H1 (cell line): Measurements from ENCODE around the gene IL1RAP. TPM values are rescaled to one million over a fixed set of nuclear protein-coding genes. Genes with fewer than 3 reads are reported as not detected.

Experiments used
- CTCF ChIA-PET: fragments of 300-600 bp; sonication (Branson Sonifier 250); formaldehyde crosslinking; loops from one replicate; lab custom pipeline; 2021; ENCODE audit not compliant: partially characterized antibody; lab: Charles Lee
- POLR2A ChIA-PET: fragments of 300-600 bp; sonication (Branson Sonifier 250); formaldehyde crosslinking; loops from one replicate; lab custom pipeline; 2021; ENCODE audit warnings: inconsistent platforms; ENCODE audit not compliant: partially characterized antibody; lab: Charles Lee
- DNase-seq, 2 experiments: peaks; one replicate each; pipeline versions ENCODE4 v3.0.0 to v3.0.0-alpha.2; 2010 to 2022; ENCODE audit warnings: low spot score in 2 of 2, low read depth in 1 of 2, mixed read lengths in 1 of 2
- FAIRE-seq: peaks from 2 replicates; lab custom pipeline; 2011; peaks lifted over from hg19 to GRCh38; lab: Jason Lieb, UNC
- H2AFZ ChIP-seq: 2 replicates; pipeline ENCODE4 v1.8.1; 2012; ENCODE audit warnings: low read length, inconsistent platforms
- H2AK5ac ChIP-seq: 2 replicates; pipeline ENCODE4 v1.6.1; 2013; ENCODE audit warnings: low read depth, low read length
- H2BK120ac ChIP-seq: replicated peaks from 2 replicates; pipeline ENCODE3; 2013; ENCODE audit warnings: low read depth, low read length, inconsistent platforms
- H2BK12ac ChIP-seq: 2 replicates; pipeline ENCODE4 v1.6.1; 2013; ENCODE audit warnings: low read depth, low read length
- H2BK15ac ChIP-seq: 2 replicates; pipeline ENCODE4 v1.6.1; 2013; ENCODE audit warnings: low read length
- H2BK20ac ChIP-seq: 2 replicates; pipeline ENCODE4 v1.6.1; 2013; ENCODE audit warnings: low read length
- H2BK5ac ChIP-seq: 2 replicates; pipeline ENCODE4 v1.6.1; 2013; ENCODE audit warnings: low read depth, low read length
- H3K14ac ChIP-seq: 2 replicates; pipeline ENCODE4 v1.6.1; 2013; ENCODE audit warnings: inconsistent platforms; ENCODE audit not compliant: insufficient read length
- H3K18ac ChIP-seq: 2 replicates; pipeline ENCODE4 v1.6.1; 2013; ENCODE audit warnings: low read length; ENCODE audit errors: extremely low read depth
- H3K23ac ChIP-seq: 2 replicates; pipeline ENCODE4 v1.6.1; 2013; ENCODE audit warnings: inconsistent platforms; ENCODE audit not compliant: insufficient read length
- H3K23me2 ChIP-seq: 2 replicates; pipeline ENCODE4 v1.6.1; 2013; ENCODE audit warnings: low read depth, low read length
- H3K27ac ChIP-seq: 2 replicates; pipeline ENCODE4 v1.6.1; 2011; ENCODE audit warnings: low read depth, low read length, inconsistent platforms
- H3K27me3 ChIP-seq, 4 experiments: replicated peaks in 1 of 4; 1 replicate in 1 of 4; 2 replicates in 3 of 4; pipeline versions ENCODE4 v1.6.1 to v1.8.1; 2011 to 2013; ENCODE audit warnings: low read length in 3 of 4, mild to moderate bottlenecking in 3 of 4, inconsistent platforms in 2 of 4, mixed read lengths in 2 of 4, moderate library complexity in 1 of 4; ENCODE audit not compliant: control insufficient read depth in 3 of 4, insufficient read depth in 3 of 4; ENCODE audit errors: extremely low read depth in 1 of 4
- H3K36me3 ChIP-seq, 4 experiments: 2 replicates each; pipeline versions ENCODE4 v1.6.1 to v1.8.1; 2011 to 2013; ENCODE audit warnings: mild to moderate bottlenecking in 4 of 4, low read length in 3 of 4, moderate library complexity in 2 of 4, control low read depth in 1 of 4, inconsistent platforms in 1 of 4; ENCODE audit not compliant: insufficient read depth in 4 of 4, control insufficient read depth in 2 of 4
- H3K4ac ChIP-seq: replicated peaks from 2 replicates; pipeline ENCODE3; 2013; ENCODE audit warnings: low read length, low read depth, mixed read lengths, inconsistent platforms; ENCODE audit not compliant: insufficient read length
- H3K4me1 ChIP-seq, 4 experiments: replicated peaks in 1 of 4; 1 replicate in 1 of 4; 2 replicates in 3 of 4; pipeline versions ENCODE4 v1.6.1 to v1.8.1; 2011 to 2013; ENCODE audit warnings: low read length in 3 of 4, inconsistent platforms in 2 of 4, mixed read lengths in 1 of 4; ENCODE audit not compliant: insufficient read depth in 4 of 4, control insufficient read depth in 3 of 4
- H3K4me2 ChIP-seq, 2 experiments: 2 replicates each; pipeline versions ENCODE4 v1.6.1 to v1.8.1; 2011 to 2013; ENCODE audit warnings: low read depth in 2 of 2, low read length in 2 of 2, control low read depth in 1 of 2, inconsistent platforms in 1 of 2, mild to moderate bottlenecking in 1 of 2; ENCODE audit not compliant: insufficient read depth in 1 of 2
- H3K4me3 ChIP-seq, 4 experiments: fragments of 200-600, 300-600 bp in 1 of 4; sonication (generic), shearing (Covaris generic), sonication (Bioruptor Twin) in 1 of 4; 2 replicates each; pipeline versions ENCODE4 v1.5.1 to v1.8.1; 2011 to 2016; ENCODE audit warnings: low read length in 4 of 4, low read depth in 3 of 4, control low read depth in 2 of 4, inconsistent platforms in 2 of 4, mild to moderate bottlenecking in 2 of 4, mixed read lengths in 1 of 4, moderate library complexity in 1 of 4; ENCODE audit not compliant: insufficient read depth in 2 of 4; ENCODE audit errors: extremely low read depth in 1 of 4
- H3K56ac ChIP-seq: replicated peaks from 2 replicates; pipeline ENCODE3; 2013; ENCODE audit warnings: low read depth, mild to moderate bottlenecking, mixed read lengths, low read length, inconsistent platforms; ENCODE audit not compliant: insufficient read length
- H3K79me1 ChIP-seq: 2 replicates; pipeline ENCODE4 v1.6.1; 2013; ENCODE audit warnings: low read depth, low read length, control low read depth
- H3K79me2 ChIP-seq, 2 experiments: 2 replicates each; pipeline versions ENCODE4 v1.6.1 to v1.8.1; 2012 to 2013; ENCODE audit warnings: low read length in 2 of 2, mild to moderate bottlenecking in 2 of 2, inconsistent platforms in 1 of 2; ENCODE audit not compliant: insufficient read depth in 2 of 2, control insufficient read depth in 1 of 2
- H3K9ac ChIP-seq, 4 experiments: replicated peaks in 1 of 4; 1 replicate in 1 of 4; 2 replicates in 3 of 4; pipeline versions ENCODE4 v1.6.1 to v1.8.1; 2011 to 2013; ENCODE audit warnings: low read depth in 3 of 4, low read length in 3 of 4, control low read depth in 2 of 4, mild to moderate bottlenecking in 2 of 4, moderate library complexity in 2 of 4, inconsistent platforms in 1 of 4; ENCODE audit errors: extremely low read depth in 1 of 4
- H3K9me3 ChIP-seq, 2 experiments: 2 replicates each; pipeline versions ENCODE4 v1.6.1 to v1.8.1; 2012 to 2013; ENCODE audit warnings: mild to moderate bottlenecking in 2 of 2, moderate library complexity in 2 of 2, control low read depth in 1 of 2, inconsistent platforms in 1 of 2, low read depth in 1 of 2, low read length in 1 of 2, mixed read lengths in 1 of 2; ENCODE audit not compliant: insufficient read depth in 2 of 2
- H4K20me1 ChIP-seq, 2 experiments: replicated peaks in 1 of 2; 2 replicates each; pipeline versions ENCODE3 to v1.8.1; 2011 to 2013; ENCODE audit warnings: inconsistent platforms in 2 of 2, low read length in 2 of 2, mild to moderate bottlenecking in 1 of 2; ENCODE audit not compliant: insufficient read depth in 2 of 2, control insufficient read depth in 1 of 2
- H4K5ac ChIP-seq: 2 replicates; pipeline ENCODE4 v1.6.1; 2013; ENCODE audit warnings: low read length, low read depth, mixed read lengths, inconsistent platforms; ENCODE audit not compliant: insufficient read length
- H4K8ac ChIP-seq: 2 replicates; pipeline ENCODE4 v1.8.0; 2013; ENCODE audit warnings: mild to moderate bottlenecking, moderate library complexity, low read length, inconsistent platforms; ENCODE audit not compliant: insufficient read depth; ENCODE audit errors: extremely low read depth
- H4K91ac ChIP-seq: replicated peaks from 2 replicates; pipeline ENCODE3; 2013; ENCODE audit warnings: low read length, mixed read lengths, inconsistent platforms; ENCODE audit not compliant: insufficient read length
- E2F6 ChIP-seq: IDR thresholded peaks from 2 replicates; pipeline ENCODE4 v1.6.1; 2012; ENCODE audit warnings: inconsistent platforms
- EP300 ChIP-seq, 2 experiments: IDR thresholded peaks; 1 replicate in 1 of 2; 2 replicates in 1 of 2; pipeline ENCODE4 v1.6.1; 2011 to 2012; ENCODE audit warnings: low read depth in 2 of 2, low read length in 2 of 2, mild to moderate bottlenecking in 2 of 2, borderline replicate concordance in 1 of 2, inconsistent platforms in 1 of 2, moderate library complexity in 1 of 2
- GABPA ChIP-seq: IDR thresholded peaks from 2 replicates; pipeline ENCODE4 v1.6.1; 2011; ENCODE audit warnings: mild to moderate bottlenecking, low read length, moderate library complexity, borderline replicate concordance; ENCODE audit not compliant: insufficient read depth
- HDAC2 ChIP-seq, 2 experiments: fragments of 300-600 bp in 1 of 2; sonication (generic) in 1 of 2; IDR thresholded peaks; 2 replicates each; pipeline ENCODE4 v1.6.1; 2011 to 2012; ENCODE audit warnings: low read depth in 2 of 2, low read length in 2 of 2, mild to moderate bottlenecking in 2 of 2, moderate library complexity in 2 of 2, borderline replicate concordance in 1 of 2, inconsistent platforms in 1 of 2
- JUN ChIP-seq: IDR thresholded peaks from 2 replicates; pipeline ENCODE4 v1.6.1; 2011; ENCODE audit warnings: low read depth, mild to moderate bottlenecking, improper control_type of control experiment, low read length
- JUND ChIP-seq: IDR thresholded peaks from 2 replicates; pipeline ENCODE4 v1.6.1; 2011; ENCODE audit warnings: mild to moderate bottlenecking, improper control_type of control experiment, low read length
- RAD21 ChIP-seq, 2 experiments: IDR thresholded peaks in 1 of 2; conservative IDR thresholded peaks in 1 of 2; 2 replicates each; pipeline ENCODE4 v1.6.1; 2011; ENCODE audit warnings: low read depth in 2 of 2, low read length in 2 of 2, improper control_type of control experiment in 1 of 2, inconsistent platforms in 1 of 2, mild to moderate bottlenecking in 1 of 2, moderate library complexity in 1 of 2
- RNF2 ChIP-seq: fragments of 200-900, 300-1000 bp; sonication (generic); IDR thresholded peaks from 2 replicates; pipeline ENCODE4 v1.7.1; 2016; ENCODE audit warnings: borderline replicate concordance, low read depth, mild to moderate bottlenecking, antibody characterized with exemption, low read length; ENCODE audit not compliant: poor library complexity, severe bottlenecking; ENCODE audit errors: missing control alignments
- SIN3A ChIP-seq, 2 experiments: IDR thresholded peaks in 1 of 2; conservative IDR thresholded peaks in 1 of 2; 2 replicates each; pipeline ENCODE4 v1.6.1; 2011 to 2012; ENCODE audit warnings: low read length in 2 of 2, improper control_type of control experiment in 1 of 2, low read depth in 1 of 2, mild to moderate bottlenecking in 1 of 2
- WGBS, 2 experiments: shearing (Covaris generic) in 1 of 2; methylation state at CpG; one replicate each; pipeline versions ENCODE4 v1.1.6 to v1.1.7; 2013 to 2015; ENCODE audit warnings: low lambda C conversion rate in 2 of 2, mixed read lengths in 2 of 2, inconsistent platforms in 1 of 2, low coverage in 1 of 2, missing lambda C conversion rate in 1 of 2; ENCODE audit not compliant: insufficient replicate concordance in 2 of 2, insufficient coverage in 1 of 2, insufficient read length in 1 of 2; ENCODE audit errors: extremely low coverage in 1 of 2, missing lambda C conversion rate in 1 of 2; 5-methylcytosine and 5-hydroxymethylcytosine counted together
- polyA plus RNA-seq, 7 experiments: library from polyadenylated mRNA; depleted of rRNA in 3 of 7; stranded (reverse) in 5 of 7; unstranded in 2 of 7; fragments of >200 nt in 5 of 7; fragments of 200-250 nt in 2 of 7; gene quantifications; 1 replicate in 5 of 7; 2 replicates in 1 of 7; 4 replicates in 1 of 7; pipeline versions ENCODE4 v1.2.1 to v1.2.3, GENCODE V29; 2011 to 2013; ENCODE audit warnings: missing spikeins in 2 of 7, mixed read lengths in 2 of 7
- total RNA-seq: library from RNA; stranded (reverse); fragmentation: NEBNext Ultra II Directional; extraction: Animal tissue kit (Norgen Biotek cat#: 25700); gene quantifications from 2 replicates; pipeline ENCODE4 v1.2.1, GENCODE V29; 2021

The IL1RAP gene
- total and polyA plus RNA-seq, 2 of the 8 experiments (the other 6 are each of a cell fraction or from before 2014, with no cell fraction given) = 2.4 to 3.9 TPM

GRCh38 chr3:190512666-190513065 lies 1.2 kb upstream of the IL1RAP start:
- no peak overlapping the region for H2BK15ac ChIP-seq
- peaks cover 2 to 40% (median 20%) of the 10 kb centered on the region in 4 experiments for H3K27me3 ChIP-seq
- H3K4me2 ChIP-seq = no peak overlapping the region; a peak in 1 of 4 replicates
- no peaks in the 10 kb centered on the region for H3K79me2 ChIP-seq
- H4K91ac ChIP-seq = no peak overlapping the region
- H3K9me3 ChIP-seq = no peaks in the 10 kb centered on the region
- H3K79me1 ChIP-seq = no peaks in the 10 kb centered on the region
- H4K5ac ChIP-seq = no peak overlapping the region
- no peak overlapping the region for H3K9ac ChIP-seq
- no peak for TF ChIP-seq JUN
- no peak for TF ChIP-seq GABPA
- no peak for TF ChIP-seq RNF2
- TF ChIP-seq EP300 (IDR thresholded peaks at IDR 0.05; ENCODE audit: borderline replicate concordance in 1 of 2, low read depth in 2 of 2, low read length in 2 of 2) = no peak
- no peak for TF ChIP-seq HDAC2 (IDR thresholded peaks at IDR 0.05; ENCODE audit: borderline replicate concordance in 1 of 2, low read depth in 2 of 2, low read length in 2 of 2)
- no peak for TF ChIP-seq E2F6
- no peak for TF ChIP-seq JUND
- TF ChIP-seq RAD21 (IDR thresholded peaks at IDR 0.05 in 1 of 2, conservative IDR thresholded peaks at IDR 0.05 in 1 of 2; ENCODE audit: low read depth in 2 of 2, low read length in 2 of 2) = no peak
- TF ChIP-seq SIN3A (conservative IDR thresholded peaks at IDR 0.05 in 1 of 2, IDR thresholded peaks at IDR 0.05 in 1 of 2; ENCODE audit: low read depth in 1 of 2, low read length in 2 of 2) = no peak
- H3K27ac ChIP-seq = no peak overlapping the region
- no peak overlapping the region for H2AK5ac ChIP-seq
- no peak overlapping the region for H2AFZ ChIP-seq
- FAIRE-seq (no peak), DNase-seq (no peak)
- no peaks in the 10 kb centered on the region for H4K20me1 ChIP-seq
- no peak overlapping the region for H3K4me3 ChIP-seq
- WGBS, 2 experiments = 90% methylated on average over 3 of the region's 3 CpGs; no CpG with 5 or more reads in 1 of the 2 experiments
- H3K23ac ChIP-seq = no peak overlapping the region
- no peak overlapping the region for H2BK12ac ChIP-seq
- H2BK20ac ChIP-seq = no peak overlapping the region
- peaks cover 0 to 2% (median 0%) of the 10 kb centered on the region in 4 experiments; a peak in 2 of 7 replicates for H3K4me1 ChIP-seq
- H4K8ac ChIP-seq = no peak overlapping the region
- no peak overlapping the region for H2BK120ac ChIP-seq
- H3K36me3 ChIP-seq = no peaks in the 10 kb centered on the region
- H3K4ac ChIP-seq = no peak overlapping the region
- POLR2A ChIA-PET = interaction anchor here (1.3 kb wide), 1 partner anchor 41 kb away, joined by 3 read pairs; no protein-coding TSS in a partner anchor
- CTCF ChIA-PET = interaction anchor here (0.5 to 1.6 kb wide), 11 partner anchors 9 to 544 kb away, joined by 3 to 5 read pairs (median 3); no protein-coding TSS in a partner anchor
- H2BK5ac ChIP-seq = no peak overlapping the region
- H3K23me2 ChIP-seq = peaks cover 12% of the 10 kb centered on the region
- H3K14ac ChIP-seq = no peak overlapping the region
- H3K56ac ChIP-seq = no peak overlapping the region
- H3K18ac ChIP-seq = no peak overlapping the region
